Measurements from ENCODE around the gene GAS2L3. TPM values are rescaled to one million over a fixed set of nuclear protein-coding genes. Genes with fewer than 3 reads are reported as not detected.

The GAS2L3 gene
- polyA plus RNA-seq, 3 donors = 0.53 to 1.6 (median 1.1) TPM

DNA sequence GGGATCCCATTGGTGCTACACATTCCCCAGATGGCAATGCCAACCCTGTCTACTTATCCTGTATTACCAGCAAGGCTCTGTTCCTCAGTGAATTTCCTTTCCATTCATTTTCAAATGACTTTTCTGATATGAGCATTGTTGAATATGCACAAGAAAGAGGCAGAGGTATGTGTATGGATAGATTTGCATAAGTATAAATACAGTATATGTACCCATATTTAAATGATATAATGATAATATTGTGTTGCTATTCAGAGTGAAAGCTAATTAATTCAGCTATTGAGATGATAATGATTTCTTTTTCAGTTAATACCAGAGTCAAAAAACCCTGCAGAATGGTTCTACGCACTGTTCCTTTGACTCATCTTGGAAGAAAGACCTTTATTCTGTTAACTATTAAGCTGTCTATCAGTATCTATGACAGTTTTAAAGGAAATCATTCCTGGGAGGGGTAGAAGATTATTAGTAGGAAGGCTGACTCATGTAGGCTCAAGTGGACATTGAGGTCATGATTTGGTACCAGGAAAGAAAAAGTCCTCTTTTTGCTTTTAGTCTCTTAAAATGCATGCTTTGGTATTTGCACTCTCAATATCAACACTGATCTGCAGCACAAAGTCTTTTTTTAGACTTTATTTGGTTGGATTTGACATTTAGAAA, 44.9 kb upstream of the GAS2L3 start:
- Histone ChIP-seq H3K27me3 (ENCODE audit: control insufficient read depth in 2 of 2, insufficient read depth in 2 of 2, low read length in 2 of 2) (no peaks in the 10 kb centered on the region), H3K36me3 (replicated peaks in 1 of 2; ENCODE audit: control insufficient read depth in 1 of 2, insufficient read depth in 2 of 2, low read length in 2 of 2) (no peaks in the 10 kb centered on the region), H3K4me2 (replicated peaks; ENCODE audit: extremely low read depth, low read length, poor library complexity, severe bottlenecking) (no peak overlapping the region), H3K9me3 (replicated peaks in 1 of 2; ENCODE audit: control insufficient read depth in 1 of 2, insufficient read depth in 1 of 2, low read length in 2 of 2) (no peaks in the 10 kb centered on the region), H3K4me3 (replicated peaks in 1 of 3; ENCODE audit: low read depth in 2 of 3, low read length in 3 of 3) (no peak overlapping the region), H2AFZ (ENCODE audit: insufficient read depth, low read depth, low read length, poor library complexity, severe bottlenecking) (no peak overlapping the region), H4K20me1 (ENCODE audit: insufficient read depth, low read length) (no peaks in the 10 kb centered on the region), H3K27ac (ENCODE audit: low read depth in 1 of 2, low read length in 2 of 2) (no peak overlapping the region), H3K4me1 (ENCODE audit: control insufficient read depth in 1 of 2, insufficient read depth in 2 of 2, low read length in 2 of 2) (no peaks in the 10 kb centered on the region), H3K9ac (ENCODE audit: insufficient read depth, low read length, poor library complexity, severe bottlenecking) (no peak overlapping the region), H3K79me2 (ENCODE audit: insufficient read depth, low read length) (no peaks in the 10 kb centered on the region)
- Mint-ChIP-seq H3K27me3 (ENCODE audit: low read depth in 3 of 3) (peaks cover 0 to 7% (median 2%) of the 10 kb centered on the region in 3 donors), H3K9me3 (peaks cover 0 to 4% (median 0%) of the 10 kb centered on the region in 7 donors), H3K4me1 (no peaks in the 10 kb centered on the region), H3K36me3 (no peaks in the 10 kb centered on the region), H3K27ac (no peak overlapping the region), H3K4me3 (no peak overlapping the region)
- intact Hi-C loops (cut with micrococcal nuclease) = no loop called here
- WGBS (ENCODE audit: insufficient coverage) = no CpG with 5 or more reads among the region's 1 CpG
- DNase-seq = no peak
- TF ChIP-seq, protein P1, sequence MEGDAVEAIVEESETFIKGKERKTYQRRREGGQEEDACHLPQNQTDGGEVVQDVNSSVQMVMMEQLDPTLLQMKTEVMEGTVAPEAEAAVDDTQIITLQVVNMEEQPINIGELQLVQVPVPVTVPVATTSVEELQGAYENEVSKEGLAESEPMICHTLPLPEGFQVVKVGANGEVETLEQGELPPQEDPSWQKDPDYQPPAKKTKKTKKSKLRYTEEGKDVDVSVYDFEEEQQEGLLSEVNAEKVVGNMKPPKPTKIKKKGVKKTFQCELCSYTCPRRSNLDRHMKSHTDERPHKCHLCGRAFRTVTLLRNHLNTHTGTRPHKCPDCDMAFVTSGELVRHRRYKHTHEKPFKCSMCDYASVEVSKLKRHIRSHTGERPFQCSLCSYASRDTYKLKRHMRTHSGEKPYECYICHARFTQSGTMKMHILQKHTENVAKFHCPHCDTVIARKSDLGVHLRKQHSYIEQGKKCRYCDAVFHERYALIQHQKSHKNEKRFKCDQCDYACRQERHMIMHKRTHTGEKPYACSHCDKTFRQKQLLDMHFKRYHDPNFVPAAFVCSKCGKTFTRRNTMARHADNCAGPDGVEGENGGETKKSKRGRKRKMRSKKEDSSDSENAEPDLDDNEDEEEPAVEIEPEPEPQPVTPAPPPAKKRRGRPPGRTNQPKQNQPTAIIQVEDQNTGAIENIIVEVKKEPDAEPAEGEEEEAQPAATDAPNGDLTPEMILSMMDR (IDR thresholded peaks at IDR 0.05) = no peak

DNA sequence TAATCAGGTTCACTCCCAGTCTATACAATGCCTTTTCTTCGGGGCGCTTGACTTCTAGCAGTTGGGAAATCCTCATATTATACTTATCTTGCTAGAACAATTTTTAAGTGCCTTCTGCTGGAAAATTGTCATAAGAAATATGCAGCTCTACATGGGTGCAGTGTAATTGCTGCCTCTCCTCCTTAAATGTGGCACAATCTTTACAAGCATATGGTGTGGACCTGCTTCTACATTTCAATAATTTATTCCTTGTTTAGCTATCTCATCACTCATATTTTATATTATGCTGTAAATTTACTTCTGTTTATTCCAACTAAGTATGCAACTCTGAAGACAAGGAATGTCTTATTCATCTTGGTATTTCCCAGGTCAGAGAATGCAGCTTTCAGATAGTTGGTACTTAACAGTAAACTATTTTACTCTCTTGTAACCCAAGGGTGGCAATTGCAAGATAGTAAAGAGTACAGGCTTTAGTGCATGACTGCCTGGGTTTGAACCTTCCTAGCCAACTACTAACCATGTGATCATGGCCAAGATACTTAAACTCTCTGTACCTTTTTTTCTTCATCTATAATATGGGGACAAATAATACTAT, 43.6 kb upstream of the GAS2L3 start:
- Histone ChIP-seq H4K20me1 (ENCODE audit: insufficient read depth, low read length) (no peaks in the 10 kb centered on the region), H3K4me3 (replicated peaks in 1 of 3; ENCODE audit: low read depth in 2 of 3, low read length in 3 of 3) (no peak overlapping the region), H3K4me1 (ENCODE audit: control insufficient read depth in 1 of 2, insufficient read depth in 2 of 2, low read length in 2 of 2) (no peaks in the 10 kb centered on the region), H3K4me2 (replicated peaks; ENCODE audit: extremely low read depth, low read length, poor library complexity, severe bottlenecking) (no peak overlapping the region), H3K9me3 (replicated peaks in 1 of 2; ENCODE audit: control insufficient read depth in 1 of 2, insufficient read depth in 1 of 2, low read length in 2 of 2) (no peaks in the 10 kb centered on the region), H2AFZ (ENCODE audit: insufficient read depth, low read depth, low read length, poor library complexity, severe bottlenecking) (no peak overlapping the region), H3K9ac (ENCODE audit: insufficient read depth, low read length, poor library complexity, severe bottlenecking) (no peak overlapping the region), H3K79me2 (ENCODE audit: insufficient read depth, low read length) (no peaks in the 10 kb centered on the region), H3K27me3 (ENCODE audit: control insufficient read depth in 2 of 2, insufficient read depth in 2 of 2, low read length in 2 of 2) (no peaks in the 10 kb centered on the region), H3K36me3 (replicated peaks in 1 of 2; ENCODE audit: control insufficient read depth in 1 of 2, insufficient read depth in 2 of 2, low read length in 2 of 2) (no peaks in the 10 kb centered on the region), H3K27ac (ENCODE audit: low read depth in 1 of 2, low read length in 2 of 2) (no peak overlapping the region)
- Mint-ChIP-seq H3K9me3 (peaks cover 0 to 4% (median 0%) of the 10 kb centered on the region in 7 donors), H3K4me3 (no peak overlapping the region), H3K4me1 (no peaks in the 10 kb centered on the region), H3K27me3 (ENCODE audit: low read depth in 3 of 3) (peaks cover 0 to 8% (median 2%) of the 10 kb centered on the region in 3 donors), H3K36me3 (no peaks in the 10 kb centered on the region), H3K27ac (no peak overlapping the region)
- no peak for DNase-seq
- TF ChIP-seq, protein P1 (IDR thresholded peaks at IDR 0.05) = no peak
- intact Hi-C loops (cut with micrococcal nuclease) = no loop called here
- WGBS (ENCODE audit: insufficient coverage) = no CpG with 5 or more reads among the region's 2 CpGs
